OCI-LY7 (cell line): ENCODE data around the gene CNTN6. TPM values are rescaled to one million over a fixed set of nuclear protein-coding genes. Genes with fewer than 3 reads are reported as not detected.

Source experiments
- BruUV-seq: library from RNA; stranded (reverse); fragments of 400-500 nt; replicated peaks from 2 replicates; lab custom pipeline; 2021; lab: Mats Ljungman, UMichigan
- CTCF ChIA-PET: fragments of 300-600 bp; sonication (Branson Sonifier 250); formaldehyde crosslinking; loops from one replicate; lab custom pipeline; 2022; ENCODE audit warnings: antibody characterized with exemption; ENCODE audit not compliant: unreplicated experiment; lab: Charles Lee
- POLR2A ChIA-PET: fragments of 300-600 bp; sonication (Branson Sonifier 250); formaldehyde crosslinking; loops from one replicate; lab custom pipeline; 2022; ENCODE audit warnings: antibody characterized with exemption; lab: Charles Lee
- DNase-seq: peaks from one replicate; pipeline ENCODE4 v3.0.0-alpha.2; 2015; ENCODE audit warnings: low spot score
- H2AFZ ChIP-seq: fragments of 200-600 bp; sonication (generic), shearing (Covaris generic); 2 replicates; pipeline ENCODE4 v1.6.1; 2014; ENCODE audit warnings: mild to moderate bottlenecking, antibody characterized with exemption, low read length, moderate library complexity
- H3K27ac ChIP-seq: fragments of 200-600 bp; sonication (generic); 2 replicates; pipeline ENCODE4 v1.5.1; 2014; ENCODE audit warnings: mixed run types, low read depth, mild to moderate bottlenecking, moderate library complexity, low read length, inconsistent platforms; ENCODE audit not compliant: poor library complexity, severe bottlenecking
- H3K36me3 ChIP-seq: fragments of 200-600 bp; sonication (generic); 2 replicates; pipeline ENCODE4 v1.6.1; 2014; ENCODE audit warnings: mild to moderate bottlenecking, antibody characterized with exemption, low read length, moderate library complexity, mixed read lengths; ENCODE audit not compliant: insufficient read depth
- H3K4me1 ChIP-seq: fragments of 200-600 bp; sonication (generic); 2 replicates; pipeline ENCODE4 v1.5.1; 2014; ENCODE audit warnings: mild to moderate bottlenecking, low read length; ENCODE audit not compliant: insufficient read depth, poor library complexity, severe bottlenecking
- H3K4me2 ChIP-seq: fragments of 200-600 bp; sonication (generic); 2 replicates; pipeline ENCODE4 v1.6.1; 2014; ENCODE audit warnings: mild to moderate bottlenecking, low read length
- H3K4me3 ChIP-seq: fragments of 200-600 bp; sonication (generic); 2 replicates; pipeline ENCODE4 v1.5.1; 2014; ENCODE audit warnings: mild to moderate bottlenecking, low read depth, low read length; ENCODE audit not compliant: poor library complexity, severe bottlenecking
- H3K79me2 ChIP-seq: fragments of 200-600 bp; sonication (generic); 2 replicates; pipeline ENCODE4 v1.6.1; 2016; ENCODE audit warnings: low read depth, mild to moderate bottlenecking, low read length, moderate library complexity, mixed read lengths; ENCODE audit not compliant: insufficient read depth
- H3K9me2 ChIP-seq: fragments of 200-600 bp; sonication (generic); 2 replicates; pipeline ENCODE4 v1.6.1; 2016; ENCODE audit warnings: mild to moderate bottlenecking, low read length, mixed read lengths; ENCODE audit not compliant: insufficient read depth
- H3K9me3 ChIP-seq: fragments of 200-600 bp; sonication (generic); 2 replicates; pipeline ENCODE4 v1.6.1; 2014; ENCODE audit warnings: mild to moderate bottlenecking, mixed run types, low read length, mixed read lengths
- H4K20me1 ChIP-seq: fragments of 200-600 bp; sonication (generic); 2 replicates; pipeline ENCODE4 v1.6.1; 2014; ENCODE audit warnings: mild to moderate bottlenecking, antibody characterized with exemption, low read length, moderate library complexity, mixed read lengths; ENCODE audit not compliant: insufficient read depth
- CTCF ChIP-seq: fragments of 200-600 bp; sonication (generic); conservative IDR thresholded peaks from 2 replicates; pipeline ENCODE4 v1.5.1; 2014; ENCODE audit warnings: mild to moderate bottlenecking, antibody characterized with exemption, low read length, moderate library complexity, mixed read lengths
- EZH2phosphoT487 ChIP-seq: fragments of 200-600 bp; sonication (generic); IDR thresholded peaks from 2 replicates; pipeline ENCODE4 v1.6.1; 2018; ENCODE audit warnings: low read depth, borderline replicate concordance, mild to moderate bottlenecking, mixed run types, antibody characterized with exemption, low read length, moderate library complexity, mixed read lengths
- intact Hi-C: fragments of 100-400 bp; cut with micrococcal nuclease; formaldehyde crosslinking; loops from one replicate; pipeline ENCODE4 v1.10.0; 2022; ENCODE audit not compliant: unreplicated experiment
- total RNA-seq, 2 experiments: library from RNA; depleted of rRNA in 1 of 2; stranded (reverse); fragments of >200 nt in 1 of 2; shearing (Covaris generic) in 1 of 2; gene quantifications; 2 replicates each; pipeline ENCODE4 v1.2.3, GENCODE V29; 2014 to 2022

CNTN6 gene
- total RNA-seq, 2 experiments from 2014 or later = not detected

- Histone ChIP-seq H3K4me3 (no peak overlapping the region), H3K9me3 (no peaks in the 10 kb centered on the region), H3K4me2 (no peak overlapping the region), H3K4me1 (no peaks in the 10 kb centered on the region), H3K27ac (no peak overlapping the region), H4K20me1 (no peaks in the 10 kb centered on the region), H3K79me2 (no peaks in the 10 kb centered on the region), H3K9me2 (no peaks in the 10 kb centered on the region), H2AFZ (no peak overlapping the region), H3K36me3 (no peaks in the 10 kb centered on the region)
- POLR2A ChIA-PET = interaction anchor here (1.3 to 1.6 kb wide), 2 partner anchors 11 to 13 kb away, joined by 3 to 5 read pairs; no protein-coding TSS in a partner anchor
- CTCF ChIA-PET = no interaction called here
- no peak for DNase-seq
- no peak for TF ChIP-seq EZH2phosphoT487
- no TSS peak for BruUV-seq
- intact Hi-C loops = no loop called here
Measured at GRCh38 chr3:1056744-1057143, 36.1 kb upstream of the CNTN6 start.

DNA sequence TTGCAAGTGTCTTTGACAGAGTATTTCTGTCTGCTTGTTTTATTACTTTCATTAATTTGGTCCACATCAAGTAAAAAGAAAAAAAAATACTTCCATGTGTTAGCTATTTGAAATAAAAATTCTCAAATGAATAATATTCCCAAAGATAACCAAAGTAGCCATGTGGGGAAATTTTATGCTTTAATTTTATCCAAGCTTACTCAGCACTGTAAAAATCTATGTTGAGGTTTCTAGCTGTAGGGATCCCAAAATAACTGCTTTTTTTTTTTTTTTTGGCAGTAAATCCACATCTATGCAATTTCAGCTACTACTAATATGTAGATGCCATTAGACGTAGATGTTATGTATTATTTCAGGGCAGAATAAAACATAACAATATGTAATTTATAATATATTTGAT, 35.4 kb upstream of the CNTN6 start:
- H3K4me3 ChIP-seq = no peak overlapping the region
- ChIA-PET POLR2A (interaction anchor here (1.3 to 1.6 kb wide), 2 partner anchors 12 to 14 kb away, joined by 3 to 5 read pairs; no protein-coding TSS in a partner anchor), CTCF (no interaction called here)
- H3K4me2 ChIP-seq = no peak overlapping the region
- no peaks in the 10 kb centered on the region for H3K4me1 ChIP-seq
- H4K20me1 ChIP-seq = no peaks in the 10 kb centered on the region
- no peaks in the 10 kb centered on the region for H3K9me3 ChIP-seq
- intact Hi-C loops = no loop called here
- BruUV-seq = no TSS peak
- no peaks in the 10 kb centered on the region for H3K36me3 ChIP-seq
- no peak overlapping the region for H2AFZ ChIP-seq
- no peaks in the 10 kb centered on the region for H3K9me2 ChIP-seq
- DNase-seq = no peak
- H3K79me2 ChIP-seq = no peaks in the 10 kb centered on the region
- no peak overlapping the region for H3K27ac ChIP-seq
- TF ChIP-seq CTCF (no peak), EZH2phosphoT487 (no peak)

GRCh38 chr3:1068985-1069384, 23.8 kb upstream of the CNTN6 start:
- Histone ChIP-seq H3K9me3 (no peaks in the 10 kb centered on the region), H3K79me2 (no peaks in the 10 kb centered on the region), H3K36me3 (no peaks in the 10 kb centered on the region), H3K4me2 (no peak overlapping the region), H3K4me1 (no peaks in the 10 kb centered on the region), H3K27ac (no peak overlapping the region), H4K20me1 (no peaks in the 10 kb centered on the region), H3K9me2 (no peaks in the 10 kb centered on the region), H2AFZ (no peak overlapping the region), H3K4me3 (no peak overlapping the region)
- BruUV-seq = no TSS peak
- ChIA-PET POLR2A (no interaction called here), CTCF (no interaction called here)
- intact Hi-C loops = no loop called here
- TF ChIP-seq EZH2phosphoT487 (no peak), CTCF (no peak)
- DNase-seq = no peak
